Measurements from ENCODE around the gene EXTL1.
A peak's percentile ranks its signal among the peaks of the same experiment; 100 is the strongest.

The EXTL1 gene

GRCh38 chr1:26036756-26037281 lies 15.2 kb downstream of the EXTL1 start:
- H3K36me3 ChIP-seq (ENCODE audit: control insufficient read depth in 1 of 2, insufficient read depth in 2 of 2, low read length in 2 of 2) = no peaks in the 10 kb centered on the region
- H3K27me3 ChIP-seq (ENCODE audit: low read depth, low read length) = peaks cover 7% of the 10 kb centered on the region
- no peak overlapping the region for H3K4me3 ChIP-seq (ENCODE audit: low read depth in 1 of 2, low read length in 2 of 2)
- peaks cover 0 to 14% of the 10 kb centered on the region in 2 donors for H3K4me1 ChIP-seq (ENCODE audit: control insufficient read depth in 1 of 2, insufficient read depth in 2 of 2, low read length in 2 of 2)
- no peak overlapping the region for H3K27ac ChIP-seq (ENCODE audit: low read length)
- H3K9me3 ChIP-seq (ENCODE audit: control insufficient read depth in 1 of 2, low read length in 2 of 2) = no peaks in the 10 kb centered on the region

GRCh38 chr1:26037904-26038303 lies 16.3 kb downstream of the EXTL1 start:
- Histone ChIP-seq H3K4me1 (ENCODE audit: control insufficient read depth in 1 of 2, insufficient read depth in 2 of 2, low read length in 2 of 2) (peaks cover 0 to 14% of the 10 kb centered on the region in 2 donors), H3K27me3 (ENCODE audit: low read depth, low read length) (peaks cover 7% of the 10 kb centered on the region), H3K27ac (ENCODE audit: low read length) (no peak overlapping the region), H3K4me3 (ENCODE audit: low read depth in 1 of 2, low read length in 2 of 2) (no peak overlapping the region), H3K9me3 (ENCODE audit: control insufficient read depth in 1 of 2, low read length in 2 of 2) (no peaks in the 10 kb centered on the region), H3K36me3 (ENCODE audit: control insufficient read depth in 1 of 2, insufficient read depth in 2 of 2, low read length in 2 of 2) (no peaks in the 10 kb centered on the region)

GRCh38 chr1:26038477-26038876 lies 16.9 kb downstream of the EXTL1 start:
- Histone ChIP-seq H3K4me1 (ENCODE audit: control insufficient read depth in 1 of 2, insufficient read depth in 2 of 2, low read length in 2 of 2) (peaks cover 0 to 14% of the 10 kb centered on the region in 2 donors), H3K27ac (ENCODE audit: low read length) (no peak overlapping the region), H3K4me3 (ENCODE audit: low read depth in 1 of 2, low read length in 2 of 2) (no peak overlapping the region), H3K27me3 (ENCODE audit: low read depth, low read length) (peaks cover 11% of the 10 kb centered on the region), H3K9me3 (ENCODE audit: control insufficient read depth in 1 of 2, low read length in 2 of 2) (no peaks in the 10 kb centered on the region), H3K36me3 (ENCODE audit: control insufficient read depth in 1 of 2, insufficient read depth in 2 of 2, low read length in 2 of 2) (no peaks in the 10 kb centered on the region)

GRCh38 chr1:26038904-26039303 lies 17.3 kb downstream of the EXTL1 start:
- no peak overlapping the region for H3K4me3 ChIP-seq (ENCODE audit: low read depth in 1 of 2, low read length in 2 of 2)
- H3K4me1 ChIP-seq (ENCODE audit: control insufficient read depth in 1 of 2, insufficient read depth in 2 of 2, low read length in 2 of 2) = peaks cover 0 to 14% of the 10 kb centered on the region in 2 donors
- H3K27ac ChIP-seq (ENCODE audit: low read length) = no peak overlapping the region
- H3K9me3 ChIP-seq (ENCODE audit: control insufficient read depth in 1 of 2, low read length in 2 of 2) = no peaks in the 10 kb centered on the region
- peaks cover 11% of the 10 kb centered on the region for H3K27me3 ChIP-seq (ENCODE audit: low read depth, low read length)
- H3K36me3 ChIP-seq (ENCODE audit: control insufficient read depth in 1 of 2, insufficient read depth in 2 of 2, low read length in 2 of 2) = no peaks in the 10 kb centered on the region

GRCh38 chr1:26041401-26041800 lies 19.8 kb downstream of the EXTL1 start:
- H3K27ac ChIP-seq (ENCODE audit: low read length) = no peak overlapping the region

GRCh38 chr1:26041978-26042377 lies 20.4 kb downstream of the EXTL1 start:
- Histone ChIP-seq H3K4me1 (ENCODE audit: control insufficient read depth in 1 of 2, insufficient read depth in 2 of 2, low read length in 2 of 2) (peaks cover 0 to 17% of the 10 kb centered on the region in 2 donors), H3K36me3 (ENCODE audit: control insufficient read depth in 1 of 2, insufficient read depth in 2 of 2, low read length in 2 of 2) (no peaks in the 10 kb centered on the region), H3K27me3 (ENCODE audit: low read depth, low read length) (peaks cover 26% of the 10 kb centered on the region), H3K4me3 (ENCODE audit: low read depth in 1 of 2, low read length in 2 of 2) (no peak overlapping the region), H3K27ac (ENCODE audit: low read length) (no peak overlapping the region), H3K9me3 (ENCODE audit: control insufficient read depth in 1 of 2, low read length in 2 of 2) (no peaks in the 10 kb centered on the region)

More at GRCh38 chr1:26041401-26041800, 19.8 kb downstream of the EXTL1 start:
- Histone ChIP-seq H3K27me3 (ENCODE audit: low read depth, low read length) (peaks cover 20% of the 10 kb centered on the region), H3K36me3 (ENCODE audit: control insufficient read depth in 1 of 2, insufficient read depth in 2 of 2, low read length in 2 of 2) (no peaks in the 10 kb centered on the region), H3K4me1 (ENCODE audit: control insufficient read depth in 1 of 2, insufficient read depth in 2 of 2, low read length in 2 of 2) (peaks cover 0 to 16% of the 10 kb centered on the region in 2 donors), H3K4me3 (ENCODE audit: low read depth in 1 of 2, low read length in 2 of 2) (no peak overlapping the region), H3K9me3 (ENCODE audit: control insufficient read depth in 1 of 2, low read length in 2 of 2) (no peaks in the 10 kb centered on the region)

- peaks cover 0 to 17% of the 10 kb centered on the region in 2 donors for H3K4me1 ChIP-seq (ENCODE audit: control insufficient read depth in 1 of 2, insufficient read depth in 2 of 2, low read length in 2 of 2)
- H3K4me3 ChIP-seq (ENCODE audit: low read depth in 1 of 2, low read length in 2 of 2) = no peak overlapping the region
- H3K27me3 ChIP-seq (ENCODE audit: low read depth, low read length) = peaks cover 31% of the 10 kb centered on the region
- no peaks in the 10 kb centered on the region for H3K9me3 ChIP-seq (ENCODE audit: control insufficient read depth in 1 of 2, low read length in 2 of 2)
- no peaks in the 10 kb centered on the region for H3K36me3 ChIP-seq (ENCODE audit: control insufficient read depth in 1 of 2, insufficient read depth in 2 of 2, low read length in 2 of 2)
- H3K27ac ChIP-seq (ENCODE audit: low read length) = no peak overlapping the region
Observed at GRCh38 chr1:26043765-26044164, 22.2 kb downstream of the EXTL1 start.

GRCh38 chr1:26044414-26044813 lies 22.8 kb downstream of the EXTL1 start:
- Histone ChIP-seq H3K9me3 (ENCODE audit: control insufficient read depth in 1 of 2, low read length in 2 of 2) (no peaks in the 10 kb centered on the region), H3K27me3 (ENCODE audit: low read depth, low read length) (peaks cover 31% of the 10 kb centered on the region), H3K27ac (ENCODE audit: low read length) (no peak overlapping the region), H3K4me3 (ENCODE audit: low read depth in 1 of 2, low read length in 2 of 2) (no peak overlapping the region), H3K36me3 (ENCODE audit: control insufficient read depth in 1 of 2, insufficient read depth in 2 of 2, low read length in 2 of 2) (no peaks in the 10 kb centered on the region), H3K4me1 (ENCODE audit: control insufficient read depth in 1 of 2, insufficient read depth in 2 of 2, low read length in 2 of 2) (peaks cover 0 to 17% of the 10 kb centered on the region in 2 donors)

GRCh38 chr1:26044971-26045721 lies 23.6 kb downstream of the EXTL1 start:
- H3K36me3 ChIP-seq (ENCODE audit: control insufficient read depth in 1 of 2, insufficient read depth in 2 of 2, low read length in 2 of 2) = no peaks in the 10 kb centered on the region
- H3K4me3 ChIP-seq (ENCODE audit: low read depth in 1 of 2, low read length in 2 of 2) = peak overlapping the region in 1 of 2 donors; percentile 48
- H3K27ac ChIP-seq (ENCODE audit: low read length) = no peak overlapping the region
- no peaks in the 10 kb centered on the region for H3K9me3 ChIP-seq (ENCODE audit: control insufficient read depth in 1 of 2, low read length in 2 of 2)
- peaks cover 0 to 17% of the 10 kb centered on the region in 2 donors for H3K4me1 ChIP-seq (ENCODE audit: control insufficient read depth in 1 of 2, insufficient read depth in 2 of 2, low read length in 2 of 2)
- peaks cover 31% of the 10 kb centered on the region for H3K27me3 ChIP-seq (ENCODE audit: low read depth, low read length)

- Histone ChIP-seq H3K4me3 (ENCODE audit: low read depth in 1 of 2, low read length in 2 of 2) (peak within 1 kb of the TSS in 1 of 2 donors; percentile 48), H3K4me1 (ENCODE audit: control insufficient read depth in 1 of 2, insufficient read depth in 2 of 2, low read length in 2 of 2) (peaks cover 0 to 17% of the 10 kb centered on the region in 2 donors), H3K36me3 (ENCODE audit: control insufficient read depth in 1 of 2, insufficient read depth in 2 of 2, low read length in 2 of 2) (no peaks in the 10 kb centered on the region), H3K27me3 (ENCODE audit: low read depth, low read length) (peaks cover 31% of the 10 kb centered on the region), H3K27ac (ENCODE audit: low read length) (no peak within 1 kb of the TSS), H3K9me3 (ENCODE audit: control insufficient read depth in 1 of 2, low read length in 2 of 2) (no peaks in the 10 kb centered on the region)
Observed at GRCh38 chr1:26045722-26046245, 24.2 kb downstream of the EXTL1 start, which contains the start of gene SLC30A2. TSS of gene SLC30A2 (minus strand) at chr1:26046118. CDS start at chr1:26045896, 222 bp downstream.

GRCh38 chr1:26046246-26047095 lies 24.9 kb downstream of the EXTL1 start:
- Histone ChIP-seq H3K27ac (ENCODE audit: low read length) (no peak overlapping the region), H3K4me1 (ENCODE audit: control insufficient read depth in 1 of 2, insufficient read depth in 2 of 2, low read length in 2 of 2) (peaks cover 0 to 17% of the 10 kb centered on the region in 2 donors), H3K27me3 (ENCODE audit: low read depth, low read length) (peaks cover 31% of the 10 kb centered on the region), H3K36me3 (ENCODE audit: control insufficient read depth in 1 of 2, insufficient read depth in 2 of 2, low read length in 2 of 2) (no peaks in the 10 kb centered on the region), H3K4me3 (ENCODE audit: low read depth in 1 of 2, low read length in 2 of 2) (peak overlapping the region in 1 of 2 donors; percentile 48), H3K9me3 (ENCODE audit: control insufficient read depth in 1 of 2, low read length in 2 of 2) (no peaks in the 10 kb centered on the region)
